ENCODE results near the gene NHP2.

Gene NHP2

GRCh38 chr5:178141550-178141949, 12.1 kb downstream of the NHP2 start:
- Histone ChIP-seq H3K36me3 (ENCODE audit: control insufficient read depth, insufficient read depth, low read length) (no peaks in the 10 kb centered on the region), H3K27ac (no peak overlapping the region), H3K27me3 (ENCODE audit: control insufficient read depth, insufficient read depth, low read length) (no peaks in the 10 kb centered on the region), H3K4me2 (ENCODE audit: low read length) (no peak overlapping the region), H3K9ac (no peak overlapping the region), H3K9me3 (ENCODE audit: control insufficient read depth, low read length) (no peaks in the 10 kb centered on the region), H3K4me3 (ENCODE audit: low read depth, low read length) (no peak overlapping the region), H3K4me1 (no peaks in the 10 kb centered on the region), H3K79me2 (no peaks in the 10 kb centered on the region), H2AFZ (no peak overlapping the region)
- no peak for TF ChIP-seq CTCF (IDR thresholded peaks at IDR 0.05)

- Histone ChIP-seq H3K9me3 (ENCODE audit: control insufficient read depth, low read length) (no peaks in the 10 kb centered on the region), H3K27ac (no peak overlapping the region), H3K4me1 (no peaks in the 10 kb centered on the region), H3K4me2 (ENCODE audit: low read length) (no peak overlapping the region), H2AFZ (no peak overlapping the region), H3K9ac (no peak overlapping the region), H3K36me3 (ENCODE audit: control insufficient read depth, insufficient read depth, low read length) (no peaks in the 10 kb centered on the region), H3K79me2 (no peaks in the 10 kb centered on the region), H3K27me3 (ENCODE audit: control insufficient read depth, insufficient read depth, low read length) (no peaks in the 10 kb centered on the region), H3K4me3 (ENCODE audit: low read depth, low read length) (no peak overlapping the region)
- TF ChIP-seq CTCF (IDR thresholded peaks at IDR 0.05): no peak
These were observed 15.7 kb downstream of the NHP2 start for GRCh38 chr5:178137991-178138390.

GRCh38 chr5:178136990-178137389, 16.7 kb downstream of the NHP2 start:
- Histone ChIP-seq H3K9ac (no peak overlapping the region), H3K79me2 (no peaks in the 10 kb centered on the region), H3K4me2 (ENCODE audit: low read length) (no peak overlapping the region), H3K27me3 (ENCODE audit: control insufficient read depth, insufficient read depth, low read length) (no peaks in the 10 kb centered on the region), H3K4me1 (no peaks in the 10 kb centered on the region), H2AFZ (no peak overlapping the region), H3K36me3 (ENCODE audit: control insufficient read depth, insufficient read depth, low read length) (no peaks in the 10 kb centered on the region), H3K9me3 (ENCODE audit: control insufficient read depth, low read length) (no peaks in the 10 kb centered on the region), H3K4me3 (ENCODE audit: low read depth, low read length) (no peak overlapping the region), H3K27ac (no peak overlapping the region)
- no peak for TF ChIP-seq CTCF (IDR thresholded peaks at IDR 0.05)

GRCh38 chr5:178131446-178131996, 22.2 kb downstream of the NHP2 start:
- H3K79me2 ChIP-seq: peaks cover 8% of the 10 kb centered on the region
- H3K27me3 ChIP-seq (ENCODE audit: control insufficient read depth, insufficient read depth, low read length): no peaks in the 10 kb centered on the region
- peak overlapping the region; percentile 81 for H3K27ac ChIP-seq
- no peaks in the 10 kb centered on the region for H3K9me3 ChIP-seq (ENCODE audit: control insufficient read depth, low read length)
- peak overlapping the region; percentile 91 for H2AFZ ChIP-seq
- H3K9ac ChIP-seq: peak overlapping the region; percentile 57
- peak overlapping the region; percentile 85 for H3K4me3 ChIP-seq (ENCODE audit: low read depth, low read length)
- H3K36me3 ChIP-seq (ENCODE audit: control insufficient read depth, insufficient read depth, low read length): no peaks in the 10 kb centered on the region
- peak overlapping the region; percentile 74 for H3K4me2 ChIP-seq (ENCODE audit: low read length)
- no peaks in the 10 kb centered on the region for H3K4me1 ChIP-seq
- TF ChIP-seq CTCF (IDR thresholded peaks at IDR 0.05): no peak

Data from parathyroid adenoma (tissue), 2 donors.